ENCODE data around the gene PI4KB.
"Not testable (repeated sequence)": the region's sequence is repeated elsewhere in the genome, so short reads cannot be mapped to it uniquely, and the experiment has no call there.

The PI4KB gene

DNA sequence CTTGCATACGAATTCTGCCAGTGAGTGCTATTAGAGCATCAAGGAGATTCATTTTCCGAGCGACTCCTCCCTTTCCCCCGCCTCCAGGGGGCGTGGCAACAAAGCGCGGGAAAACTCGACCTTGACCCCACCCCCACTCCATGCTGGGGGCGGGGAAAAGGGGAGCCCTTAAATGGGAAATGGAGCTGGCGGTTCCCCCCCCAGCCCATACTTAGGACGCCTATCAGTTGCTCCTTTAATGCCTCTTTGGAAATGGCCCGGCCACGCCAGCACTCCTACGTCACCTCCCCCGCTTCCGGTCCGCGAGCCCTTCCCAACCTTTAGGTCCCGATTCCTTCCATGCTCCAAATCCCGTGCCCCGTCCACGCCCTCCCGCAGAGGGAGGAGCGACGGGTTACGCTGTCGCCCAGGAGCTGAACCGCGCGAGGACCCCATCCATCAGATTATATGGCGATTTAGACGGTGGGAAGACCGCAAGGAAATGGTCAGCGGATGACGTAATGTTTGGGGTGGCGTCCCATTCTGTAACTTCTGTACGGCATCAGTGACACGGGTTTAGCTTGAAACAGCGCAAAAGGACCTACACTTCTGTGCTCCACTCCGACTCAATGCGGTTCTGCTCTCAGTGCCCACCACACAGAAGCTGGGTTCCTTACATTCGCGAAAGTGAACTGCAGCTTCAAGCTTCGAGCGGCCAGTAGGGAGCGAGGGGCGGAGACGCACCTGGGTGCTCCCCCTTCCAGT, 45.8 kb downstream of the PI4KB start:
- Mint-ChIP-seq H3K27ac (peak overlapping the region; percentile 98), H3K4me1 (peaks cover 55% of the 10 kb centered on the region)

DNA sequence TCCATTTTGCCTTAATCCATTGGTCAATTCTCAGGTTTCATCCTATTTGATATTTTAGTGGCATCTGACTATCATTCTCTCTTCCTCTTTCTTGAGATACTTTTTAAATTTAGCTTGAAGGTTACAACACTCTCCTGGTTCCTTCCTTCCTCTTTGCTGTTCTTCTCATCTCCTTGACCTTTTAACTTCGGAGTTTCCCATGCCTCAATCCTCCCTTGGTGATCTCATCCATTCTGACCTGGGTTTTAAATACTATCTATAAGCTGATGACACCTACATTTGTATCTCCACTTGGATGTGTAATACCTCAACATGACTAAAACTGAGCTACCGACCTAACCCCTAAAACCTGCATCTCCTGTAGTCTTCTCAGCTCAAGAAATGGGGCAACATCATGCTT, 50.0 kb downstream of the PI4KB start:
- H3K27me3 Mint-ChIP-seq, result no peaks in the 10 kb centered on the region
- peaks cover 23% of the 10 kb centered on the region for H3K36me3 Mint-ChIP-seq
- H3K4me1 Mint-ChIP-seq, result peaks cover 34% of the 10 kb centered on the region
- peak; percentile 9 for ATAC-seq
- peak overlapping the region; percentile 24 for H3K4me3 Mint-ChIP-seq
- H3K27ac Mint-ChIP-seq, result peak overlapping the region; percentile 86
- H3K9me3 Mint-ChIP-seq, result peaks cover 3% of the 10 kb centered on the region

More for the DNA sequence above, 45.8 kb downstream of the PI4KB start:
- no peaks in the 10 kb centered on the region for H3K27me3 Mint-ChIP-seq
- H3K36me3 Mint-ChIP-seq, result peaks cover 16% of the 10 kb centered on the region
- H3K4me3 Mint-ChIP-seq, result peak overlapping the region; percentile 99
- peak; percentile 67 for ATAC-seq
- H3K9me3 Mint-ChIP-seq, result peaks cover 3% of the 10 kb centered on the region

DNA sequence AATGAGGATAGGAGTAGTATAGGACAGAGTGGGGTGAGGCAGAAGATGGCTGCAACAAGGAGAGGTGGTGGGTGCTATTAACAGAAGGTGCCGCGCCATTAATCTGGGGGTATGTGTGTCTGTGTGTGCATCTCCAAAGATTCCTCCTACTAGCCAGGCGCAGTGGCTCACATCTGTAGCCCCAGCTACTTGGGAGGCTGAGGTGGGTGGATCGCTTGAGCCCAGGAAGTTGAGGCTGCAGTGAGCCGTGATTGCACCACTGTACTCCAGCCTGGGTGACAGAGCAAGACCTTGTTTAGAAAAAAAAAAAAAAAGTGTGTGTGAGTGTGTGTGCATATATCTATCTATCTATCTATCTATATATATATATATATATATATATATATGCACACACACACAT, 51.9 kb downstream of the PI4KB start:
- Mint-ChIP-seq H3K4me1 (peaks cover 34% of the 10 kb centered on the region), H3K36me3 (peaks cover 33% of the 10 kb centered on the region)
- not testable (repeated sequence) for H3K27me3 Mint-ChIP-seq, ATAC-seq, H3K9me3 Mint-ChIP-seq, H3K27ac Mint-ChIP-seq, H3K4me3 Mint-ChIP-seq

DNA sequence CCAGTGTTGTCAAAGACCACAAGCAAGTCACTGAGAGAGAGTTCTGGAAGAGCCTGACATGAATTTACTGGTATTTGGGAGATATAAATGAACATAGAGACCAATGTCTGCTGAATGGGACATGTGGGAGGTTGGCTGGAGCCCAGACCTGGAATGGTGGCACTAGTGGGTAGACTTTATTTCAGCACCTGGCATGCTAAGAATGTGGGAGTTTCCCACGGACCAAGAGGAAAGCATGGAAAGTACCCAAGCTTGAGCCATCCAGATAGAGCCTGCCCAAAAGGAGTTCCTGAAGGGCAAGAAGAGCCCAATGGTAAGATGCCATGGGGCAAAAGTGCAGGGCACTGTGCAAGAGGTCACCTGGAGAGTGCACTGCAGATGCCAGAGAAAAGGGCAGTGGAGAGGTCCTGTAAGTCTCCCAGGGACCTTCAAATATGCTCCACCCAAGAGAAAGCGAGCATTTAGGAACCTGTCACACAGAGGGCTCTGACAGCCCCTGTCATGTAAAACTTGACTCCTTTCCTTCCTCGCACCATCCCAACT, 53.2 kb downstream of the PI4KB start:
- ATAC-seq, result no peak
- Mint-ChIP-seq H3K4me1 (peaks cover 31% of the 10 kb centered on the region), H3K4me3 (no peak overlapping the region), H3K9me3 (peaks cover 3% of the 10 kb centered on the region), H3K36me3 (peaks cover 39% of the 10 kb centered on the region), H3K27me3 (no peaks in the 10 kb centered on the region), H3K27ac (peak overlapping the region; percentile 12)

DNA sequence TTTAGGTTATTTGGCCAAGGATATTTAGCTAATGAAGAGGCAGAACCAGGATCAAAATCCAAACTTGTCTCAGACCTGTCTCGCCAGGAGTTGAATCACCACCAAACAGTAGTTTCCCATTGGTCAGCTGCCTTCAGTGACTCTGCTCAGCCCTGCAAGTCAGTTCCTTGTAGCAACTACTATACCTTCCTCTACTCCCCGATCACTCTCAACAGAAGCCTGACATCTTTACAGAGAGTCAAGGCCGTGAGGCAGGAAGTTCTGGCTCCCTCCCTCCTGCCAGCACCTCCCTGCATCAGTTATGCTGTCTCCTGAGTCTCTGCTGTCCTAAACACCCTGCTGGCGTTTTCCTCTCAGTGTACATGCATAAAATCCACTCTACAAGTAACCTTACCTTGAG, 59.5 kb downstream of the PI4KB start:
- Mint-ChIP-seq H3K9me3 (no peaks in the 10 kb centered on the region), H3K27me3 (no peaks in the 10 kb centered on the region), H3K36me3 (peaks cover 64% of the 10 kb centered on the region), H3K4me3 (no peak overlapping the region), H3K4me1 (peaks cover 11% of the 10 kb centered on the region), H3K27ac (no peak overlapping the region)
- no peak for ATAC-seq

DNA sequence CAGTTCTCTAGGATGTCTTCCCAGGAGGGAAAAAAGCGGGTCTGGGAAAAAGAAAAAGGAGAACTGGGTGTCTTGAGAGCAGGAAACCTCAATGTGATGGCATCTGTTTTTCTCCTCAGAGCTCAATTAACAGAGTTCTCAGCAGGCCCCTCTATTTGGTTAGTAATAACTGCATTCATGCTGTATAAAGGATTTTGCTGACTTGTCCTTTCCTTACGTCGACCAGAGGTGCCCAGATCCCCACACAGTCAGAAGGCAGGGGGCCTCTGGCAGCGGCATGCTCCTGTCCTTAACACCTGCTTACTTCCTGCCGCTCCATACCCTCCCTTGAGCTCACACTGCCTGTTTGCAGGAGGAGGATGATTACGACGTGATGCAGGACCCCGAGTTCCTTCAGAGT, 60.4 kb downstream of the PI4KB start:
- H3K27ac Mint-ChIP-seq, result no peak overlapping the region
- no peak for ATAC-seq
- H3K9me3 Mint-ChIP-seq, result no peaks in the 10 kb centered on the region
- peaks cover 11% of the 10 kb centered on the region for H3K4me1 Mint-ChIP-seq
- no peak overlapping the region for H3K4me3 Mint-ChIP-seq
- H3K27me3 Mint-ChIP-seq, result no peaks in the 10 kb centered on the region
- peaks cover 66% of the 10 kb centered on the region for H3K36me3 Mint-ChIP-seq

DNA sequence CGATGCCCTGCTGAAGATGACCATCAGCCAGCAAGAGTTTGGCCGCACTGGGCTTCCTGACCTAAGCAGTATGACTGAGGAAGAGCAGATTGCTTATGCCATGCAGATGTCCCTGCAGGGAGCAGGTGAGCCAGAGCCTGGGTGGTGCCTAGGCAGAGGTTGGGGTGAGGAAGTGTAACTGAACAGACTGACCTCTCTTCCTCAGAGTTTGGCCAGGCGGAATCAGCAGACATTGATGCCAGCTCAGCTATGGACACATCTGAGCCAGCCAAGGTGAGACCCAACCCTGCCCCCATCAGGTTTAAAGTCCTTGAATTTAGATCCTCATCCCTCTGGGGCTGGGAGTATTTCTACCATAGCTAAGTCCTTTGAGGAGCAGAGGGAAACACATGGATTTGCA, 60.9 kb downstream of the PI4KB start:
- no peak for ATAC-seq
- Mint-ChIP-seq H3K36me3 (peaks cover 62% of the 10 kb centered on the region), H3K9me3 (no peaks in the 10 kb centered on the region), H3K27me3 (no peaks in the 10 kb centered on the region), H3K27ac (peak overlapping the region; percentile 70), H3K4me3 (no peak overlapping the region), H3K4me1 (peaks cover 11% of the 10 kb centered on the region)

DNA sequence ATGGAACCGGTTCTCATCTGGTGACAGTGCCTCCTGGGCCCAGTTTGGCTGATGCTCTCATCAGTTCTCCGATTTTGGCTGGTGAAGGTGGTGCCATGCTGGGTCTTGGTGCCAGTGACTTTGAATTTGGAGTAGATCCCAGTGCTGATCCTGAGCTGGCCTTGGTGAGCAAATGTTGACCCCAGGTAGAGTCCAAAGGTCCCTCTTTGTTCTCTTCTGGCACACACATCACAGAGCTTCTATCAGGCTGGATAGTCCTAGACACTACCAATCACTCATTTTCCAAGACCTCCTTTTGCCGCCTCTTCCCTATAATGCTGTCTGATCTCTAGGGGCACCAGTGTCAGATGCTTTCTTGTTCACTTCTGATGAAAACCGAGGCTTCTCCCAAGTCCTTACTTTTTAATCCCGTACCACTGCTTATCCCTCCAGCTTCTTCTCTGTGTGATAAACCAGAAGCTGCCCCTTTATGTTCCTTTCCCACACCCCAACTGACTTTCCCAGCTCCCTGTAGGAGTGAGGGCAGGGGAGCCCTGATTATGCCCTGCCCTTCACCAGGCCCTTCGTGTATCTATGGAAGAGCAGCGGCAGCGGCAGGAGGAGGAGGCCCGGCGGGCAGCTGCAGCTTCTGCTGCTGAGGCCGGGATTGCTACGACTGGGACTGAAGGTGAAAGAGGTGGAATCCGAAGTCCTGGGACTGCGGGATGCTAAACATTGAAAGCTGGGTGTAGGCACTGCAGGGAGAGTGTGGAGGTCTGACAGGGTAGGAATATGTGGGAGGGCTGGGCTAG, 61.6 kb downstream of the PI4KB start:
- H3K36me3 Mint-ChIP-seq, result peaks cover 59% of the 10 kb centered on the region
- H3K27ac Mint-ChIP-seq, result peak overlapping the region; percentile 70
- no peak for ATAC-seq
- H3K4me3 Mint-ChIP-seq, result no peak overlapping the region
- no peaks in the 10 kb centered on the region for H3K27me3 Mint-ChIP-seq
- no peaks in the 10 kb centered on the region for H3K9me3 Mint-ChIP-seq
- peaks cover 11% of the 10 kb centered on the region for H3K4me1 Mint-ChIP-seq

DNA sequence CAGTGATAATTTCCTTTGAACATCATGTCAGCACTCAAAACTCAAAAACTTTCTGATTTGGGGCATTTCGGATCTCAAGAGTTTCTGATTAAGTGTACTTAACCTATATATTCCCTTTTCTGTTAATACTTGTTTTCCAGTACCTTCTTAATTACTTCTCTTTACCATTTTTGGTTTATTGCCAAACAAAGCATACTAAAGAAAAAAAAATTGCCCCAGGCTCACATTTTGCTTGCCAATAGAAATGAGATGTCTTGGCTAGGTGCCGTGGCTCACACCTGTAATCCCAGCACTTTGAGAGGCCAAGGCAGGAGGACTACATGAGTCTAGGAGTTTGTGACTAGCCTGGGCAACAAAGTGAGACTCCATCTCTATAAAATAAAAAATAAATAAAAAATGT, 67.9 kb downstream of the PI4KB start:
- no peak overlapping the region for H3K4me3 Mint-ChIP-seq
- H3K27ac Mint-ChIP-seq, result no peak overlapping the region
- H3K27me3 Mint-ChIP-seq, result no peaks in the 10 kb centered on the region
- no peaks in the 10 kb centered on the region for H3K9me3 Mint-ChIP-seq
- peaks cover 33% of the 10 kb centered on the region for H3K36me3 Mint-ChIP-seq
- peaks cover 40% of the 10 kb centered on the region for H3K4me1 Mint-ChIP-seq
- no peak for ATAC-seq

DNA sequence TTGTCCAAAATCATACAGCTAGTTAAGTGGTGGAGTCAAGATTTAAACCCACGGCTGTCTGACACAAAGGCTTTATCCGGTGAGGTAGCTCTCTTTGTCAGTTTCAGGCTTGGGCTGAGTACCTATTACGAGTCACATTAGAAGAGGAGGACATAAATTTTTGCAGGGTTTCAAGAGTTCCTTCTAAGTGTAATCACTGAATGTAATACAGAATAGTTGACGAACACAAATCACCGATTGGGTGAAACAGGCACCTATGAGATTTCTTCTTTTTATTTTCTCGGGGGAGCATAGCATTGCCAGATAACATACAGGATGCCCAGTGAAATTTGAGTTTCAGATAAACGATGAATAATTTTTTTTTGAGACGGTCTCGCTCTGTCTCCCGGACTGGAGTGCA, 71.8 kb downstream of the PI4KB start:
- Mint-ChIP-seq H3K27me3 (no peaks in the 10 kb centered on the region), H3K9me3 (no peaks in the 10 kb centered on the region), H3K4me3 (peak overlapping the region; percentile 87), H3K4me1 (peaks cover 35% of the 10 kb centered on the region), H3K27ac (peak overlapping the region; percentile 83), H3K36me3 (peaks cover 13% of the 10 kb centered on the region)
- no peak for ATAC-seq

DNA sequence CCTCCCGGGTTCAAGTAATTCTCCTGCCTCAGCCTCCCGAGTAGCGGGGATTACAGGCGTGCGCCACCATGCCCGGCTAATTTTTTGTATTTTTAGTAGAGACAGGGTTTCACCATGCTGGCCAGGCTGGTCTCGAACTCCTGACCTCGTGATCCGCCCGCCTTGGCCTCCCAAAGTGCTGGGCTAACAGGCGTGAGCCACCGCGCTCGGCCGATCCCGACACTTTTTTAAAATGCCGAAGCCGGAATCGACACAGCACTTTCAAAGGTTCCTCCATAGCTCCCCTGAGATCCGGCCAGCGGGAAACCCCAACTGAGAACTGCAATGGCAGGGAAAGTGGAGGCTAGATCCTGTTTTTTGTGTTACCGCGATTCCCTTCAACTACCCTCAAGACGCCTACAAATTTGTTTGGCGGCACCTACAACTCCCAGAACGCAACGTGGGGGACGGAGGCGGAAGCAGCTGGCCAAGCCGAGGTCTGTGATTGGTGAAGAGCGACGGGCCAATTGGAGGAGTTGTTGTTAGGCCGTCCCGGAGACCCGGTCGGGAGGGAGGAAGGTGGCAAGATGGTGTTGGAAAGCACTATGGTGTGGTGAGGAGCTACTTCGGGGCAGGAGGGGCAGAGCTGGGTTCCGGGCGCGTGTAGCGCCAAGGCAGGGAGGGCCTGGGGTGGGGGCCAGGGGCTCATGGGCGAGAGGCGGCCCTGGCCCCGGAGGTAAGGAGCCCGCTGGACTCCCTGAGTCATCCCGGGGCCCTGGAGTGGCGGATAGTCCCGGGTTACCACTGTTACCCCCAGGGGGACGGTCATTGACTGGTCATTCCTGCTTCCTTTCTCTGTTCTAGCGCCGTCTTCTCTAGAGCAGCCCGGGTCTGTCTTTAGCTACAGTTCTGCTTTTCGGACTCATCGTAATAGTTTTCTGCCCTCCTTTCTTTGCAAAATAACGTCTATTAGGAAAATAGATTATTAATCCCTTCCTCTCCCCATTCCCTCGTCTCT, 72.7 kb downstream of the PI4KB start, which contains the start of gene PSMD4:
Gene PSMD4, plus strand, starts transcription at position 518 of the 997 bp plus-strand sequence. Its CDS starts 49 bp downstream, at position 567.
- Mint-ChIP-seq H3K4me1 (peaks cover 35% of the 10 kb centered on the region), H3K27me3 (no peaks in the 10 kb centered on the region), H3K27ac (peak within 1 kb of the TSS; percentile 83), H3K4me3 (peak within 1 kb of the TSS; percentile 87), H3K9me3 (no peaks in the 10 kb centered on the region), H3K36me3 (peaks cover 13% of the 10 kb centered on the region)
- peak; percentile 99 for ATAC-seq

DNA sequence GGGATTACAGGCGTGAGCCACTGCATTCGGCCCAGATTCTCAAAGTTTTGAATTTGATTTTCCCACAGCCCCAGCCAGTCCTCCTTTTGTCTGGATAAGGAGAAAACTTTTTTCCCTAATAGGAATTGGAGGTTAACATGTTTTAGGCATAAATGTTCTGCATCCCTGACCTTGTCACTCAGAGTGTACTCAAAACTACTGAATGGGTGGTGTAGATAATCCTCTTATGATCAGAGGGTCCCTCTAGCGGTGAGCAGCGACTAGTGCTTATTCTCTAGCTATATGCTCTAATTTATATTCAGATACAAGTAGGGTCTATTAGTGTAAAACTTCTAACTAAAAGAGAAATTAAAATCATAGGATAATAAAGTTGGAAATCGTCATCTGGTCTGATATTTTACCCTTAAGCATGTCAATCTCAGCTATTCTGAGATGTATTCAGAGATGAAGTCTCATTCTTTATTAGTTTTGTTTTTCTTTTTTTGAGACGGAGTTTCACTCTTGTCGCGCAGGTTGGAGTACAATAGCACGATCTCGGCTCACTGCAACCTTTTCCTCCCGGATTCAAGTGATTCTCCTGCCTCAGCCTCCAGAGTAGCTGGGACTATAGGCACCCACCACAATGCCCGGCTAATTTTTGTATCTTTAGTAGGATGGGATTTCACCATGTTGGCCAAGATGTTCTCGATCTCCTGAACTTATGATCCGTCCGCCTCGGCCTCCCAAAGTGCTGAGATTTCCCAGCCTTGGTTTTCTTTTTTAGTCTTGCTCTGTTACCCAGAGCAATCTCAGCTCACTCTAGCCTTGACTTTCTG, 75.4 kb downstream of the PI4KB start:
- Mint-ChIP-seq H3K27ac (no peak overlapping the region), H3K27me3 (no peaks in the 10 kb centered on the region), H3K9me3 (no peaks in the 10 kb centered on the region), H3K4me1 (peaks cover 16% of the 10 kb centered on the region), H3K36me3 (peaks cover 26% of the 10 kb centered on the region), H3K4me3 (no peak overlapping the region)
- peak; percentile 72 for ATAC-seq

DNA sequence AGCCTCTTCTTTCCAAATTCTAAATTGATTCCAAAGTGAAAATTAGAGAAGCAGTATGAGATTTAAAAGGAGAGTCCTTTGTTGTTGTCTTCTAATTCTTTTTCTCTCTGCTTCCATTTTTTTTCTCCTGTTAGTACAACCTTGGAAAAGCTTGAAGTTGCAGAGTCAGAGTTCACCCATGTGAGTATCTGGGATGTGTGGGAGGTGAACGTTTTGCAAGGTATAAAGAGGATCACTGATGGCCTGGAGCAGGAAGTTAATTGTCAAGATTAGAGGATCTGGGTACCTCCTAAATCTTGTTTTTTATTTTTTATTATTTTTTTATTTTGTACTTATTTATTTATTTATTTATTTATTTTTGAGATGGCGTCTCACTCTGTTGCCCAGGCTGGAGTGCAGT, 80.4 kb downstream of the PI4KB start:
- Mint-ChIP-seq H3K27me3 (no peaks in the 10 kb centered on the region), H3K27ac (no peak overlapping the region), H3K36me3 (peaks cover 64% of the 10 kb centered on the region), H3K4me3 (no peak overlapping the region), H3K9me3 (no peaks in the 10 kb centered on the region), H3K4me1 (no peaks in the 10 kb centered on the region)
- no peak for ATAC-seq

DNA sequence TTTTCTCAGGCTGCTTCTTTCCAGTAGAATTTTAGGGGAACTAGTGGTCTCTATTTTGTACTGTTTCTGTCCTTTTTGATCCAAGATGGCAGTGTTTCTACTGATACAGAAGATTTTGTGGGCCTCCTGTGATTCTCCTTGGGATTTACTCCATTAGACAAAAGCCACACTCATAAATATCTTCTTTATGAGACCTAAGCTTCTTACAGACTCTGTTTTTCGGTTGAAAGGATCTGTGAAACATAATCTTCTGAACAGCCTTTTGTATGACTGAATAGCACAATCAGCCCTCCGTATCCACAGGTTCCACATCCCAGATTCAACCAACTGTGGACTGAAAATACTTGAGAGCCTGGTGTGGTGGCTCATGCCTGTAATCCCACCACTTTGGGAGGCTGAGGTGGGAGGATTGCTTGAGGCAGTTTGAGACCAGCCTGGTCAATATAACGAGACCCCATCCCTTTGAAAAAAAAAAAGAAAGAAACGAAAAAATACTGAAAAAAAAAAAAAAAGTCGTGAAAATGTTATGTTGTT, 83.5 kb downstream of the PI4KB start:
- Mint-ChIP-seq H3K36me3 (peaks cover 77% of the 10 kb centered on the region), H3K4me1 (no peaks in the 10 kb centered on the region), H3K27ac (peak overlapping the region; percentile 14), H3K27me3 (no peaks in the 10 kb centered on the region), H3K9me3 (no peaks in the 10 kb centered on the region), H3K4me3 (no peak overlapping the region)
- ATAC-seq, result no peak
